ENCODE results near the gene NHEJ1. TPM values are rescaled to one million over a fixed set of nuclear protein-coding genes. Genes with fewer than 3 reads are reported as not detected.

NHEJ1 gene
- total RNA-seq, 2 donors from 2014 or later, result 8.9 to 9.3 TPM

DNA sequence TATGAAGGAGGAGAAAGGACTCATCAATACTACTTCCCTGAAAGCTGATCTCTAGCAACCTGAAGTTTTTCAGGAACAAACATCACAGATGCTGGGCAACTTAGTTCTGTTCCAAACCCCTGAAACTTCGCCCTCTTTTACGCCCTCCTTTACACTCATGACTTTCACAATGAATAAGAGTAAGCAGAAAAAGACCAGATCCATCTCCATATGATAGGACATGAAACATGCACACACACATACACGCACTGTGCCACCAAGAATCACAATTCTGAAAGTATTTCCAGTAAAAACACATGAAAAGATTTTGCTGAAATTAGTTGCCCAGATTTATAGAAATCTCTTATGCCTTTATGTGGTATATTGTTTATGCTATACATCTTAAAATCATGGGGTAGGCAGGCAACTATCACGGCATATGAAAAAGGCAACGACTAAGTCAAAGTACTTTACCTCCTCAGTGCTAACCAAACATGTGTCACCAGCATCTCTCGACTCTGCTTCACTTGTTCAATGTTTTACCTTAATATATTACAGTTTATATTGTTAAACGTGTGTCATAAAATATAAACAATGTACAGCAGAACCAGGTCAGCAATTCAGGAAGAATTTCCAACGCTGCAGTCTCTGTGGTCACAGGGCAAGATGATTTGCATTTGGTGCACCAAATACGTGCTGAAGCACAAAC, 47.8 kb downstream of the NHEJ1 start:
- intact Hi-C loops (cut with DNase I), result no loop called here
- no peak for ATAC-seq
- H3K27ac ChIP-seq, result no peak overlapping the region

DNA sequence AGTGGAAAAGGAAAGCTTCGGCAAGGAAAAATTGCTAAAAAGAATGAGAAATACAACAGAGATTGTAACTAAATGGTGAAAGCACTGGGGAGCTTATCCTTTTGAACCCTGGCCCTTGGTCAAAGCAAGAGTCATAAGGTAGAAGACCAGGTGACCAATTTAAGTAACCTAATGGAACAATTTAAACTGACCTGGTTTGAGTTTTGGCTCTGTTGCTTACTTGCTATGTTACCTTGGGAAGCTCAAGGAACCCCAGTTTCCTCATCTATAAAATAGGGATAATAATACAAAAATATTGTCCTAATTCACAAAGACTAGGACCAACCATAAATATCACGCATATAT, 48.6 kb downstream of the NHEJ1 start:
- Histone ChIP-seq H3K9me3 (no peaks in the 10 kb centered on the region), H3K4me1 (peaks cover 22% of the 10 kb centered on the region), H3K27me3 (no peaks in the 10 kb centered on the region), H3K27ac (no peak overlapping the region), H3K36me3 (replicated peaks in 1 of 2; ENCODE audit: insufficient read depth in 1 of 2, low read depth in 2 of 2) (no peaks in the 10 kb centered on the region), H3K4me3 (no peak overlapping the region)
- DNase-seq, result no peak
- intact Hi-C loops (cut with DNase I), result no loop called here
- ATAC-seq, result no peak
- TF ChIP-seq, protein P1, sequence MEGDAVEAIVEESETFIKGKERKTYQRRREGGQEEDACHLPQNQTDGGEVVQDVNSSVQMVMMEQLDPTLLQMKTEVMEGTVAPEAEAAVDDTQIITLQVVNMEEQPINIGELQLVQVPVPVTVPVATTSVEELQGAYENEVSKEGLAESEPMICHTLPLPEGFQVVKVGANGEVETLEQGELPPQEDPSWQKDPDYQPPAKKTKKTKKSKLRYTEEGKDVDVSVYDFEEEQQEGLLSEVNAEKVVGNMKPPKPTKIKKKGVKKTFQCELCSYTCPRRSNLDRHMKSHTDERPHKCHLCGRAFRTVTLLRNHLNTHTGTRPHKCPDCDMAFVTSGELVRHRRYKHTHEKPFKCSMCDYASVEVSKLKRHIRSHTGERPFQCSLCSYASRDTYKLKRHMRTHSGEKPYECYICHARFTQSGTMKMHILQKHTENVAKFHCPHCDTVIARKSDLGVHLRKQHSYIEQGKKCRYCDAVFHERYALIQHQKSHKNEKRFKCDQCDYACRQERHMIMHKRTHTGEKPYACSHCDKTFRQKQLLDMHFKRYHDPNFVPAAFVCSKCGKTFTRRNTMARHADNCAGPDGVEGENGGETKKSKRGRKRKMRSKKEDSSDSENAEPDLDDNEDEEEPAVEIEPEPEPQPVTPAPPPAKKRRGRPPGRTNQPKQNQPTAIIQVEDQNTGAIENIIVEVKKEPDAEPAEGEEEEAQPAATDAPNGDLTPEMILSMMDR (IDR thresholded peaks at IDR 0.05), result no peak
- no peak for TF ChIP-seq POLR2A (IDR thresholded peaks at IDR 0.05)
- 91 to 92% methylated on average over 2 of the region's 2 CpGs for WGBS, 2 donors

More for the DNA sequence above, 47.8 kb downstream of the NHEJ1 start:
- no peak for DNase-seq
- TF ChIP-seq POLR2A (IDR thresholded peaks at IDR 0.05), result no peak
- TF ChIP-seq, protein P1 (IDR thresholded peaks at IDR 0.05), result no peak
- Histone ChIP-seq H3K36me3 (replicated peaks in 1 of 2; ENCODE audit: insufficient read depth in 1 of 2, low read depth in 2 of 2) (no peaks in the 10 kb centered on the region), H3K9me3 (no peaks in the 10 kb centered on the region), H3K4me1 (peaks cover 27% of the 10 kb centered on the region), H3K4me3 (no peak overlapping the region), H3K27me3 (no peaks in the 10 kb centered on the region)
- 80 to 81% methylated on average over 9 of the region's 9 CpGs for WGBS, 2 donors

DNA sequence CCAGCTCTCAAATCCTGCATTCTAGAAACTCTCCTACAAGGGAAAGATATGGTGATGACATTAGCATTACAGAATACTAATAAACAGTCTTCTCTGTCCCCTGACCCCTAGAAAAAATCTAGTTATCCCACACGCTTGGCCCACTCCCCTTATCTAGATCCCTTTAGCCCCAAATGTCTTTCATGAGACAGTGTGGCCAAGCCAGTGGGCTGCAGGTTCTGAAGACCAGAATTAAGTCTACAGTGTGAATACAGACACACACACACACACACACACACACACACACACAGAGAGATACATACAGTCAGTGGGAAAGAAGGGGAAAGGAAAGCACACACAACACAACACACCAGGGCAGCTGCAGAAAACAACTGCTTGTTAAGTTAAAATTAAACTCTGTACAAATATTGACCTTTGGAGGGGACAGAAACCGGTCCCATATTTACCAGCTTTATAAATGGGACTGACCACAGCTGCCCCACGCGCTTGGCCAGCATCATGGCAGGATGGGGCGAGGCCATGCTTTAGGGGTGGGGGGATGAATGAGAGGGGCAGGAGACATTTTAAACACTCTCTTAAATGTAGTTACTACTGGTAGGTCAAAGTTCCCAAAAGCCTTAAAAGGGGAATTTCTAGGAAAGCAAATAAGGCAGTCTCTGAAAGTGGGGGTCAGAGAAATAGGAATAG, 49.1 kb downstream of the NHEJ1 start:
- WGBS, 2 donors, result 34 to 51% methylated on average over 5 of the region's 5 CpGs
- ATAC-seq (no peak), DNase-seq (no peak)
- Histone ChIP-seq H3K4me3 (no peak overlapping the region), H3K27me3 (no peaks in the 10 kb centered on the region), H3K9me3 (no peaks in the 10 kb centered on the region), H3K4me1 (peaks cover 17% of the 10 kb centered on the region), H3K36me3 (replicated peaks in 1 of 2; ENCODE audit: insufficient read depth in 1 of 2, low read depth in 2 of 2) (no peaks in the 10 kb centered on the region), H3K27ac (no peak overlapping the region)
- intact Hi-C loops (cut with DNase I), result no loop called here
- TF ChIP-seq, protein P1 (IDR thresholded peaks at IDR 0.05), result no peak
- TF ChIP-seq POLR2A (IDR thresholded peaks at IDR 0.05), result no peak

DNA sequence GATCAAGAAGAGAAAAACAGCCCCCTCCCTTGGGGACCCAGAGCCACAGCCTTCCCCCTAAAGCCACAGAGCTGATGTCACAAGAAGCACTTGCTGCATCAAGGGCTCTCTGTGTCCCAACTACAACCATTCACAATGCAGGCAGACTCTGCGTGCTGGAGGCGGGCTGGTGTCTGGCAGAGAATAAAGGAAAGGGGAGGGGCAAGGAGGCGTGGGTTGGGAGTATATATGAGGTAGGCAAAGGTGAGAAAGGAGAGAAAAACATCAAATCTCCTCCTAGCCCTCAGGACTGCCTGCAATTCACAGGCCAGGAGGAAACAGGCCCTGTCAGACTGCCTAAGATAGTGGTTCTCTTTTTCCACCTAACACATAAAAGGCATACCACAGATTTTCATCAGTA, 51.1 kb downstream of the NHEJ1 start:
- H3K4me1 ChIP-seq, result peaks cover 17% of the 10 kb centered on the region
- H3K36me3 ChIP-seq (replicated peaks in 1 of 2; ENCODE audit: insufficient read depth in 1 of 2, low read depth in 2 of 2), result no peaks in the 10 kb centered on the region
- ATAC-seq, result no peak
- no peak for TF ChIP-seq POLR2A (IDR thresholded peaks at IDR 0.05)
- TF ChIP-seq, protein P1 (IDR thresholded peaks at IDR 0.05), result no peak
- no peak overlapping the region for H3K27ac ChIP-seq
- WGBS, 2 donors, result 78 to 82% methylated on average over 3 of the region's 3 CpGs
- no peaks in the 10 kb centered on the region for H3K9me3 ChIP-seq
- no peak overlapping the region for H3K4me3 ChIP-seq
- DNase-seq, result no peak
- intact Hi-C loops (cut with DNase I), result no loop called here
- H3K27me3 ChIP-seq, result no peaks in the 10 kb centered on the region

DNA sequence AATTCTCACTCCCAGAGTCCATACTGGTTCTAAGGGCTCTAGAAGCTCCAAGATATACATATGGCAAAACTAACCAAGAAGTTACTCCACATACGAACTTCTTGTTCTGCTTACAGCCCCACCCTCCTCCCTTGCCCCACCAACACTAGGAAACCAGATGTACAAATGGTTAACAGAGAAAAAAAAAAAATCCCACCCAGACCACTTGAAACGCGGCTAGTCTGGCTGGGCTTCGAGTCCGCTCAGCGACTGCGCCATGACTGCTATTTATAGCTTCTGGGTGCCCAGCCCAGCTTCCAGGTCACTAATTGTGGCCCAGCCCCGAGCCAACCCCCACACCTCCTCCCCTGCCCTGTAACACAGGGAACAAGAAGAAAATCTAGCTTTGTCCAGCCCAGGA, 52.9 kb downstream of the NHEJ1 start:
- WGBS, 2 donors, result 38 to 44% methylated on average over 8 of the region's 8 CpGs
- peaks cover 17% of the 10 kb centered on the region for H3K4me1 ChIP-seq

More for the DNA sequence above, 52.9 kb downstream of the NHEJ1 start:
- Histone ChIP-seq H3K27me3 (no peaks in the 10 kb centered on the region), H3K9me3 (no peaks in the 10 kb centered on the region), H3K4me3 (no peak overlapping the region), H3K36me3 (replicated peaks in 1 of 2; ENCODE audit: insufficient read depth in 1 of 2, low read depth in 2 of 2) (no peaks in the 10 kb centered on the region), H3K27ac (no peak overlapping the region)
- intact Hi-C loops (cut with DNase I), result no loop called here
- TF ChIP-seq POLR2A (IDR thresholded peaks at IDR 0.05), result no peak
- TF ChIP-seq, protein P1 (IDR thresholded peaks at IDR 0.05), result no peak
- ATAC-seq (no peak), DNase-seq (no peak)

All from body of pancreas (tissue), 4 donors.